H1 (cell line): ENCODE measurements around the gene HACD1. TPM values are rescaled to one million over a fixed set of nuclear protein-coding genes. Genes with fewer than 3 reads are reported as not detected.

Experiments
- KDM5A ChIP-seq: fragments of 200-600 bp; IDR thresholded peaks from 2 replicates; pipeline ENCODE4 v1.7.1; 2012; ENCODE audit warnings: mild to moderate bottlenecking, low read length, inconsistent platforms, mixed read lengths
- NANOG ChIP-seq: IDR thresholded peaks from 2 replicates; pipeline ENCODE4 v1.6.1; 2011; ENCODE audit warnings: low read length, low read depth, mild to moderate bottlenecking, inconsistent platforms; ENCODE audit not compliant: insufficient read depth, poor library complexity, severe bottlenecking
- polyA plus RNA-seq, 7 experiments: library from polyadenylated mRNA; depleted of rRNA in 3 of 7; stranded (reverse) in 5 of 7; unstranded in 2 of 7; fragments of >200 nt in 5 of 7; fragments of 200-250 nt in 2 of 7; gene quantifications; 1 replicate in 5 of 7; 2 replicates in 1 of 7; 4 replicates in 1 of 7; pipeline versions ENCODE4 v1.2.1 to v1.2.3, GENCODE V29; 2011 to 2013; ENCODE audit warnings: missing spikeins in 2 of 7, mixed read lengths in 2 of 7
- total RNA-seq: library from RNA; stranded (reverse); fragmentation: NEBNext Ultra II Directional; extraction: Animal tissue kit (Norgen Biotek cat#: 25700); gene quantifications from 2 replicates; pipeline ENCODE4 v1.2.1, GENCODE V29; 2021

HACD1 gene
- total and polyA plus RNA-seq, 2 of the 8 experiments (the other 6 are each of a cell fraction or from before 2014, with no cell fraction given): 18.7 to 30.8 TPM

GRCh38 chr10:17548770-17549169 is 68.4 kb downstream of the HACD1 start (continued):
- TF ChIP-seq KDM5A: no peak
- TF ChIP-seq NANOG: no peak
